ENCODE results near the gene OLIG1.
A peak's percentile ranks its signal among the peaks of the same experiment; 100 is the strongest.

The OLIG1 gene, protein sequence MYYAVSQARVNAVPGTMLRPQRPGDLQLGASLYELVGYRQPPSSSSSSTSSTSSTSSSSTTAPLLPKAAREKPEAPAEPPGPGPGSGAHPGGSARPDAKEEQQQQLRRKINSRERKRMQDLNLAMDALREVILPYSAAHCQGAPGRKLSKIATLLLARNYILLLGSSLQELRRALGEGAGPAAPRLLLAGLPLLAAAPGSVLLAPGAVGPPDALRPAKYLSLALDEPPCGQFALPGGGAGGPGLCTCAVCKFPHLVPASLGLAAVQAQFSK

DNA sequence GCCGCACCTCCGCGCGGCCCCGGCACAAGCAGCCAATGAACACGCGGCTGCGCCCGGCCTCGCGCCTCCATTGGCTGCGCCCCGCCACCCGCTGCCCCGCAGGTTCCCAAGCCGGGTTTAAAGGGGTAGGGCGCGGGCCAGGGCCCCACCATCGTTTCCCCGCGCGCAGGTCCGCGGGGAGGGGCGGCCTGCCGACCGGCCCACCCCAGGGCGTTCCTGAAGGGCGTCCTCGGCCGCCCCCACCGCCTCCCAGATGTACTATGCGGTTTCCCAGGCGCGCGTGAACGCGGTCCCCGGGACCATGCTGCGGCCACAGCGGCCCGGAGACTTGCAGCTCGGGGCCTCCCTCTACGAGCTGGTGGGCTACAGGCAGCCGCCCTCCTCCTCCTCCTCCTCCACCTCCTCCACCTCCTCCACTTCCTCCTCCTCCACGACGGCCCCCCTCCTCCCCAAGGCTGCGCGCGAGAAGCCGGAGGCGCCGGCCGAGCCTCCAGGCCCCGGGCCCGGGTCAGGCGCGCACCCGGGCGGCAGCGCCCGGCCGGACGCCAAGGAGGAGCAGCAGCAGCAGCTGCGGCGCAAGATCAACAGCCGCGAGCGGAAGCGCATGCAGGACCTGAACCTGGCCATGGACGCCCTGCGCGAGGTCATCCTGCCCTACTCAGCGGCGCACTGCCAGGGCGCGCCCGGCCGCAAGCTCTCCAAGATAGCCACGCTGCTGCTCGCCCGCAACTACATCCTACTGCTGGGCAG is at the start of gene OLIG1:
OLIG1 (plus strand) TSS at position 148 of the 750 bp plus-strand sequence; CDS start at position 254, 106 bp downstream.
- DNase-seq (ENCODE audit: low read depth in 2 of 2), result peak in 1 of 2 donors; percentile 26

DNA sequence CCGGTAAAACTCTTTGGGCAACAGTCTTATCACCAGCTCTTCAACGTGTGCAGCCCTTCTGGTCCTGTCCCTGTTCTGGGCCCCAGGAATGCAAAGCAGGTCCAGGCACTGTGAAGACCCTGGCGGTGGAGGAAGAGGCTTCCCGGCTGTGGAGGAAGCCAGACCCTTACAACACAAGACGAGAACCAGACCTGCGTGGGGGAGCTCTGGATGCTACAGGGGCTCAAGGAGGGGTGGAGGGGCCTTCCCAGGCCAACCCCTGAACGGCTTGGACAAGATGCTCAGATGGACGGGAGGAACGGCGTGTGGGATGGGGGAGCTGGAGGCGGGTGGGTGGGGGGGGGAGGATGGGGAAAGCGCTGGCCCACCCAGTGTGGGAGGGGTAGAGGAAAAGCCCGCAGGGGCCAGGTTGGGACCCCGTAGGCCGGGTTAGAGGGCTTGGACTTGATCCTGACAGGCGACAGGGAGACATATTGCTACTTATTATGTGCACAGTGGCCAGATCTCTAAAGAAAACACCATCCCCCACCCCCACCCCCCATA is 49.3 kb upstream of the OLIG1 start:
- DNase-seq (ENCODE audit: low read depth in 2 of 2), result no peak

DNA sequence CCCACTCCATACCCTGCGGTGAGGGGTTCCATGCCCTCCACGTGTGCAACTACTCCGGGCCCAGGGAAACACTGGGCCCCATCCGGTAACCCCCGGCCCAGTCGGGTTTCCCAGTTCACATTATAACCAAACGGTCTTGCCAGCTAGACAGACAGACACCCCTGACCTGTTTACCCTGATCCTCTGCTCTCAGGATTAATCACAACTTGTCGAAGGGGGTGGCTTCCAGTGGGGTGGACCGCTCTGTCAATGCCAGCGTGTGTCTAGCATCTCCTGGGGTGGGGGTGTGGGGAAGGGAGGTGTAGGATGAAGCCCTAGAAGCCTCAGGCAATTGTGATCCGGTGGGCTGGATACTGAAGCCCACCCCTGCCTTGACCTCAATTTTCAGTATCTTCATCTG is 48.8 kb upstream of the OLIG1 start:
- no peak for DNase-seq (ENCODE audit: low read depth in 2 of 2)

DNA sequence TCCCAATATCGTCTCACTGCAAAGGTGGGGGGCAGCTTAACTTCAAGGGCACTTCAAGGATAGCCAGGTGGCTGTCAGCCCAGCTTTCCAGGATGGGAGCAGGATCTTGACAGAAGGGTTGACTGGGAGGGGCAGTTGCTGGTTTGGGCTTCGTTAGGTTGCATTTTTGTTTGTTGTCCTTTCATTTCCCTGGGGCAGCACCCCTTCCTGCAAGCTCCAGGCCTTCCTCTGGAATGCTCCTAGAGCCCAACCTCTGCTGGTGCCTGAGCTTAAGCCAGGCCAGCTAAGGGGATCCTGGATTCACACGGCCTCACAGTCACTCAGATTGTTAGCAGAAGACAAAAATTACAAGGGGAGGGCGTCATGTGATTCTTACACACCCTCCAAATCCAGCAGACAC is 48.3 kb upstream of the OLIG1 start:
- no peak for DNase-seq (ENCODE audit: low read depth in 2 of 2)

DNA sequence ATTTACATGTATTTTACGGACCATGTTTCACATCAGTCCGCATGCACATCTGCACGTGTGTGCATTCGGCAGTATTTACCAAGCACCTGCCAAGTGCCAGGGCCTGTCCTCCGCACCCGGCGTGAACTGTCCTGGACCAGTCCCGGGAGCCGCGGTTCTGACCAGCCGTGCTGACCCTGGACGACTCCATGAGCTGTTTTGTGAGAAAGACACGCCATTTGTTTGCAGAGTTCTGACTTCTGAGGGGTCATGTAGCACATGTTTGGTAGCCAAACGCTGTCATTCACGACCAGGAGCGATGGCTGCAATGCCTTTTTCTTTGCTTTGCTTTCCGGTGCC is 47.5 kb upstream of the OLIG1 start:
- no peak for DNase-seq (ENCODE audit: low read depth in 2 of 2)

DNA sequence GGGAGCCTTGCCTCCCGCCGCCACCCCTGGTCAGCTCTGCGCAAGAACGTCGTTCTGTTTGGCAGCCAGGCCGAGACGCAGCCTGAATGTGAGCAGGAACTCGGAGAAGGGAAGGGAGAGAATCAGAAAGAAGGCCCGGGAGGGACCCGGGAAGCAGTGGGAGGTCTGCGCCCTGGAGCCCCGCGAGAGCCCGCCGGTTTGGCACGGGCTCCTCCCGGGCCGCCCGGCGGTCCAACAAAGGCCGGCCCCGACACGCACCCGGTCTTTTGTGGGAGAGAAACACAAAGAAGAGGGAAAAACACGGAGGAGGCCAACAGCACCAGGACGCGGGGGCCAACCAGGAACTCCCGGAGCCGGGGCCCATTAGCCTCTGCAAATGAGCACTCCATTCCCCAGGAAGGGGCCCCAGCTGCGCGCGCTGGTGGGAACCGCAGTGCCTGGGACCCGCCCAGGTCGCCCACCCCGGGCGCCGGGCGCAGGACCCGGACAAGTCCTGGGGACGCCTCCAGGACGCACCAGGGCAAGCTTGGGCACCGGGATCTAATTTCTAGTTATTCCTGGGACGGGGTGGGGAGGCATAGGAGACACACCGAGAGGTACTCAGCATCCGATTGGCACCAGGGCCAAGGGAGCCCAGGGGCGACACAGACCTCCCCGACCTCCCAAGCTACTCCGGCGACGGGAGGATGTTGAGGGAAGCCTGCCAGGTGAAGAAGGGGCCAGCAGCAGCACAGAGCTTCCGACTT is 46.9 kb upstream of the OLIG1 start:
- no peak for DNase-seq (ENCODE audit: low read depth in 2 of 2)

DNA sequence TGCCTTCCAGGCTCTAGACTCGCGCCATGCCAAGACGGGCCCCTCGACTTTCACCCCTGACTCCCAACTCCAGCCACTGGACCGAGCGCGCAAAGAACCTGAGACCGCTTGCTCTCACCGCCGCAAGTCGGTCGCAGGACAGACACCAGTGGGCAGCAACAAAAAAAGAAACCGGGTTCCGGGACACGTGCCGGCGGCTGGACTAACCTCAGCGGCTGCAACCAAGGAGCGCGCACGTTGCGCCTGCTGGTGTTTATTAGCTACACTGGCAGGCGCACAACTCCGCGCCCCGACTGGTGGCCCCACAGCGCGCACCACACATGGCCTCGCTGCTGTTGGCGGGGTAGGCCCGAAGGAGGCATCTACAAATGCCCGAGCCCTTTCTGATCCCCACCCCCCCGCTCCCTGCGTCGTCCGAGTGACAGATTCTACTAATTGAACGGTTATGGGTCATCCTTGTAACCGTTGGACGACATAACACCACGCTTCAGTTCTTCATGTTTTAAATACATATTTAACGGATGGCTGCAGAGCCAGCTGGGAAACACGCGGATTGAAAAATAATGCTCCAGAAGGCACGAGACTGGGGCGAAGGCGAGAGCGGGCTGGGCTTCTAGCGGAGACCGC is 46.3 kb upstream of the OLIG1 start:
- no peak for DNase-seq (ENCODE audit: low read depth in 2 of 2)

DNA sequence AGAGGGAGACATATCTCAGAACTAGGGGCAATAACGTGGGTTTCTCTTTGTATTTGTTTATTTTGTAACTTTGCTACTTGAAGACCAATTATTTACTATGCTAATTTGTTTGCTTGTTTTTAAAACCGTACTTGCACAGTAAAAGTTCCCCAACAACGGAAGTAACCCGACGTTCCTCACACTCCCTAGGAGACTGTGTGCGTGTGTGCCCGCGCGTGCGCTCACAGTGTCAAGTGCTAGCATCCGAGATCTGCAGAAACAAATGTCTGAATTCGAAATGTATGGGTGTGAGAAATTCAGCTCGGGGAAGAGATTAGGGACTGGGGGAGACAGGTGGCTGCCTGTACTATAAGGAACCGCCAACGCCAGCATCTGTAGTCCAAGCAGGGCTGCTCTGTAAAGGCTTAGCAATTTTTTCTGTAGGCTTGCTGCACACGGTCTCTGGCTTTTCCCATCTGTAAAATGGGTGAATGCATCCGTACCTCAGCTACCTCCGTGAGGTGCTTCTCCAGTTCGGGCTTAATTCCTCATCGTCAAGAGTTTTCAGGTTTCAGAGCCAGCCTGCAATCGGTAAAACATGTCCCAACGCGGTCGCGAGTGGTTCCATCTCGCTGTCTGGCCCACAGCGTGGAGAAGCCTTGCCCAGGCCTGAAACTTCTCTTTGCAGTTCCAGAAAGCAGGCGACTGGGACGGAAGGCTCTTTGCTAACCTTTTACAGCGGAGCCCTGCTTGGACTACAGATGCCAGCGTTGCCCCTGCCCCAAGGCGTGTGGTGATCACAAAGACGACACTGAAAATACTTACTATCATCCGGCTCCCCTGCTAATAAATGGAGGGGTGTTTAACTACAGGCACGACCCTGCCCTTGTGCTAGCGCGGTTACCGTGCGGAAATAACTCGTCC is 45.5 kb upstream of the OLIG1 start:
- DNase-seq (ENCODE audit: low read depth in 2 of 2), result no peak

DNA sequence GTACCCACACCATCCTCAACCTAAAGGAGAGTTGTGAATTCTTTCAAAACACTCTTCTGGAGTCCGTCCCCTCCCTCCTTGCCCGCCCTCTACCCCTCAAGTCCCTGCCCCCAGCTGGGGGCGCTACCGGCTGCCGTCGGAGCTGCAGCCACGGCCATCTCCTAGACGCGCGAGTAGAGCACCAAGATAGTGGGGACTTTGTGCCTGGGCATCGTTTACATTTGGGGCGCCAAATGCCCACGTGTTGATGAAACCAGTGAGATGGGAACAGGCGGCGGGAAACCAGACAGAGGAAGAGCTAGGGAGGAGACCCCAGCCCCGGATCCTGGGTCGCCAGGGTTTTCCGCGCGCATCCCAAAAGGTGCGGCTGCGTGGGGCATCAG is 44.8 kb upstream of the OLIG1 start:
- no peak for DNase-seq (ENCODE audit: low read depth in 2 of 2)

DNA sequence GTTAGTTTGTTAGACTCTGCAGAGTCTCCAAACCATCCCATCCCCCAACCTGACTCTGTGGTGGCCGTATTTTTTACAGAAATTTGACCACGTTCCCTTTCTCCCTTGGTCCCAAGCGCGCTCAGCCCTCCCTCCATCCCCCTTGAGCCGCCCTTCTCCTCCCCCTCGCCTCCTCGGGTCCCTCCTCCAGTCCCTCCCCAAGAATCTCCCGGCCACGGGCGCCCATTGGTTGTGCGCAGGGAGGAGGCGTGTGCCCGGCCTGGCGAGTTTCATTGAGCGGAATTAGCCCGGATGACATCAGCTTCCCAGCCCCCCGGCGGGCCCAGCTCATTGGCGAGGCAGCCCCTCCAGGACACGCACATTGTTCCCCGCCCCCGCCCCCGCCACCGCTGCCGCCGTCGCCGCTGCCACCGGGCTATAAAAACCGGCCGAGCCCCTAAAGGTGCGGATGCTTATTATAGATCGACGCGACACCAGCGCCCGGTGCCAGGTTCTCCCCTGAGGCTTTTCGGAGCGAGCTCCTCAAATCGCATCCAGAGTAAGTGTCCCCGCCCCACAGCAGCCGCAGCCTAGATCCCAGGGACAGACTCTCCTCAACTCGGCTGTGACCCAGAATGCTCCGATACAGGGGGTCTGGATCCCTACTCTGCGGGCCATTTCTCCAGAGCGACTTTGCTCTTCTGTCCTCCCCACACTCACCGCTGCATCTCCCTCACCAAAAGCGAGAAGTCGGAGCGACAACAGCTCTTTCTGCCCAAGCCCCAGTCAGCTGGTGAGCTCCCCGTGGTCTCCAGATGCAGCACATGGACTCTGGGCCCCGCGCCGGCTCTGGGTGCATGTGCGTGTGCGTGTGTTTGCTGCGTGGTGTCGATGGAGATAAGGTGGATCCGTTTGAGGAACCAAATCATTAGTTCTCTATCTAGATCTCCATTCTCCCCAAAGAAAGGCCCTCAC is 44.2 kb upstream of the OLIG1 start, which contains the start of gene OLIG2:
OLIG2 (plus strand) TSS at position 447 of the 954 bp plus-strand sequence. CDS start 928 bp downstream, outside the sequence.
- no peak for DNase-seq (ENCODE audit: low read depth in 2 of 2)

DNA sequence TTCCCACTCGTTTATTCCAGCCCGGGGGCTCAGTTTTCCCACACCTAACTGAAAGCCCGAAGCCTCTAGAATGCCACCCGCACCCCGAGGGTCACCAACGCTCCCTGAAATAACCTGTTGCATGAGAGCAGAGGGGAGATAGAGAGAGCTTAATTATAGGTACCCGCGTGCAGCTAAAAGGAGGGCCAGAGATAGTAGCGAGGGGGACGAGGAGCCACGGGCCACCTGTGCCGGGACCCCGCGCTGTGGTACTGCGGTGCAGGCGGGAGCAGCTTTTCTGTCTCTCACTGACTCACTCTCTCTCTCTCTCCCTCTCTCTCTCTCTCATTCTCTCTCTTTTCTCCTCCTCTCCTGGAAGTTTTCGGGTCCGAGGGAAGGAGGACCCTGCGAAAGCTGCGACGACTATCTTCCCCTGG is 43.5 kb upstream of the OLIG1 start:
- no peak for DNase-seq (ENCODE audit: low read depth in 2 of 2)

DNA sequence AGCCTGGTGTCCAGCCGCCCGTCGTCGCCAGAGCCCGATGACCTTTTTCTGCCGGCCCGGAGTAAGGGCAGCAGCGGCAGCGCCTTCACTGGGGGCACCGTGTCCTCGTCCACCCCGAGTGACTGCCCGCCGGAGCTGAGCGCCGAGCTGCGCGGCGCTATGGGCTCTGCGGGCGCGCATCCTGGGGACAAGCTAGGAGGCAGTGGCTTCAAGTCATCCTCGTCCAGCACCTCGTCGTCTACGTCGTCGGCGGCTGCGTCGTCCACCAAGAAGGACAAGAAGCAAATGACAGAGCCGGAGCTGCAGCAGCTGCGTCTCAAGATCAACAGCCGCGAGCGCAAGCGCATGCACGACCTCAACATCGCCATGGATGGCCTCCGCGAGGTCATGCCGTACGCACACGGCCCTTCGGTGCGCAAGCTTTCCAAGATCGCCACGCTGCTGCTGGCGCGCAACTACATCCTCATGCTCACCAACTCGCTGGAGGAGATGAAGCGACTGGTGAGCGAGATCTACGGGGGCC is 43.0 kb upstream of the OLIG1 start:
- no peak for DNase-seq (ENCODE audit: low read depth in 2 of 2)

DNA sequence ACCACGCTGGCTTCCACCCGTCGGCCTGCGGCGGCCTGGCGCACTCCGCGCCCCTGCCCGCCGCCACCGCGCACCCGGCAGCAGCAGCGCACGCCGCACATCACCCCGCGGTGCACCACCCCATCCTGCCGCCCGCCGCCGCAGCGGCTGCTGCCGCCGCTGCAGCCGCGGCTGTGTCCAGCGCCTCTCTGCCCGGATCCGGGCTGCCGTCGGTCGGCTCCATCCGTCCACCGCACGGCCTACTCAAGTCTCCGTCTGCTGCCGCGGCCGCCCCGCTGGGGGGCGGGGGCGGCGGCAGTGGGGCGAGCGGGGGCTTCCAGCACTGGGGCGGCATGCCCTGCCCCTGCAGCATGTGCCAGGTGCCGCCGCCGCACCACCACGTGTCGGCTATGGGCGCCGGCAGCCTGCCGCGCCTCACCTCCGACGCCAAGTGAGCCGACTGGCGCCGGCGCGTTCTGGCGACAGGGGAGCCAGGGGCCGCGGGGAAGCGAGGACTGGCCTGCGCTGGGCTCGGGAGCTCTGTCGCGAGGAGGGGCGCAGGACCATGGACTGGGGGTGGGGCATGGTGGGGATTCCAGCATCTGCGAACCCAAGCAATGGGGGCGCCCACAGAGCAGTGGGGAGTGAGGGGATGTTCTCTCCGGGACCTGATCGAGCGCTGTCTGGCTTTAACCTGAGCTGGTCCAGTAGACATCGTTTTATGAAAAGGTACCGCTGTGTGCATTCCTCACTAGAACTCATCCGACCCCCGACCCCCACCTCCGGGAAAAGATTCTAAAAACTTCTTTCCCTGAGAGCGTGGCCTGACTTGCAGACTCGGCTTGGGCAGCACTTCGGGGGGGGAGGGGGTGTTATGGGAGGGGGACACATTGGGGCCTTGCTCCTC is 42.3 kb upstream of the OLIG1 start:
- no peak for DNase-seq (ENCODE audit: low read depth in 2 of 2)

DNA sequence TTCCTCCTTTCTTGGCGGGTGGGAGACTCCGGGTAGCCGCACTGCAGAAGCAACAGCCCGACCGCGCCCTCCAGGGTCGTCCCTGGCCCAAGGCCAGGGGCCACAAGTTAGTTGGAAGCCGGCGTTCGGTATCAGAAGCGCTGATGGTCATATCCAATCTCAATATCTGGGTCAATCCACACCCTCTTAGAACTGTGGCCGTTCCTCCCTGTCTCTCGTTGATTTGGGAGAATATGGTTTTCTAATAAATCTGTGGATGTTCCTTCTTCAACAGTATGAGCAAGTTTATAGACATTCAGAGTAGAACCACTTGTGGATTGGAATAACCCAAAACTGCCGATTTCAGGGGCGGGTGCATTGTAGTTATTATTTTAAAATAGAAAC is 41.7 kb upstream of the OLIG1 start:
- DNase-seq (ENCODE audit: low read depth in 2 of 2), result no peak

DNA sequence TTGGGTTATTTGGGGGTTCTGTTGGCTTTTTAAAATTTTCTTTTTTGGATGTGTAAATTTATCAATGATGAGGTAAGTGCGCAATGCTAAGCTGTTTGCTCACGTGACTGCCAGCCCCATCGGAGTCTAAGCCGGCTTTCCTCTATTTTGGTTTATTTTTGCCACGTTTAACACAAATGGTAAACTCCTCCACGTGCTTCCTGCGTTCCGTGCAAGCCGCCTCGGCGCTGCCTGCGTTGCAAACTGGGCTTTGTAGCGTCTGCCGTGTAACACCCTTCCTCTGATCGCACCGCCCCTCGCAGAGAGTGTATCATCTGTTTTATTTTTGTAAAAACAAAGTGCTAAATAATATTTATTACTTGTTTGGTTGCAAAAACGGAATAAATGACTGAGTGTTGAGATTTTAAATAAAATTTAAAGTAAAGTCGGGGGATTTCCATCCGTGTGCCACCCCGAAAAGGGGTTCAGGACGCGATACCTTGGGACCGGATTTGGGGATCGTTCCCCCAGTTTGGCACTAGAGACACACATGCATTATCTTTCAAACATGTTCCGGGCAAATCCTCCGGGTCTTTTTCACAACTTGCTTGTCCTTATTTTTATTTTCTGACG is 41.1 kb upstream of the OLIG1 start:
- no peak for DNase-seq (ENCODE audit: low read depth in 2 of 2)

DNA sequence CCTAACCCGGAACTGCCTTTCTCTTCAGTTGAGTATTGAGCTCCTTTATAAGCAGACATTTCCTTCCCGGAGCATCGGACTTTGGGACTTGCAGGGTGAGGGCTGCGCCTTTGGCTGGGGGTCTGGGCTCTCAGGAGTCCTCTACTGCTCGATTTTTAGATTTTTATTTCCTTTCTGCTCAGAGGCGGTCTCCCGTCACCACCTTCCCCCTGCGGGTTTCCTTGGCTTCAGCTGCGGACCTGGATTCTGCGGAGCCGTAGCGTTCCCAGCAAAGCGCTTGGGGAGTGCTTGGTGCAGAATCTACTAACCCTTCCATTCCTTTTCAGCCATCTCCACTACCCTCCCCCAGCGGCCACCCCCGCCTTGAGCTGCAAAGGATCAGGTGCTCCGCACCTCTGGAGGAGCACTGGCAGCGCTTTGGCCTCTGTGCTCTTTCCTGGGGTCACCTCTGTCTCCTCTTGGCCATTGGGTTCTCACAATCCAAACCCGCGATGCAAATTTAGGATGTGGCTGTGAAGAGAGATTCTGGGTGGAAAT is 40.5 kb upstream of the OLIG1 start:
- DNase-seq (ENCODE audit: low read depth in 2 of 2), result no peak

DNA sequence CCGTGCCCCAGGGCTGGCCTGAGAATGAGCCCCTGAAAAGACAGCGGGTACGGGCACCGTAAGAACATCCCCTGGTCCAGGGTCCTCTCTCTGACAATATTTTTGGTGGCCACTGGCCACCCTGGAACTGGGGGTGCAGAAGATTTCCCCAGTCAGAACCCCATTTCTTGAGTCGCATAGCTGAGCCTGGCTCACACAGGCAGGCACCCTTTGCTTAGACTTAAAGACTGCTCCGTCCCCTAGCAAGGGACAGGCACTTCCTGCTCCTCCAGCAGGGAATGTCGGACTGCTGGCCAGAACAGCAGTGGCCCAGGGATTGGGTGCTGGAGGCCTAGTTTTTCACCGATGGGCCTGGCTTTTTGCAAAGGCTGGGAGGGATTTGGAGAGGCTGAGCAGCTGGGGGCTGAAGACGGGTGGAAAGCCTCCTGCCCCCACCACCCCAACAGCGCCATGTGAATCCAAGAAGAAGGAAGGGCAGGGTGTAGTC is 39.9 kb upstream of the OLIG1 start:
- DNase-seq (ENCODE audit: low read depth in 2 of 2), result no peak

DNA sequence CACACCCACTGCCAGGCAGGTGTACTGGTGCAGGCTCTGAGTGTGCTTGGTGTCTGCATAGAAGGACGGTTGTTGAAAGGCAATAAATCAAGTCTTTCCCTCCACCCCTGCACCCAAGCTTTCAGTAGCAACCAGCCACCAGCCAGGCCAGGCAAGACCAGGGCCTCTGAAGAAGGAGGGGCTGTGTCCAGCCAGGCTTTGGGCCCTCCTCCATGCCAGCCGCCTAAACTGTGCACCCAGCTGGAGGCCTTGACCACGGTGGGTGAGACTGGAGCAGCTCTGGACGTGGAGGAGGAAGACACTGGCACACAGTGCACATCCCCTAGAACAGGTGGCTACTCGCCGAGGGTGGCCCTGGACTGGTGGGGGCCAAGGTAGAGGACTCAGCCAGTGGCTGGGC is 39.3 kb upstream of the OLIG1 start:
- DNase-seq (ENCODE audit: low read depth in 2 of 2), result no peak
